ENCODE results near the gene CFAP99. TPM values are rescaled to one million over a fixed set of nuclear protein-coding genes. Genes with fewer than 3 reads are reported as not detected.

The CFAP99 gene
- polyA plus RNA-seq, 3 donors = 0.15 to 0.27 TPM; not detected in 1

- 87% methylated on average over 16 of the region's 17 CpGs for WGBS (ENCODE audit: insufficient coverage)
Measured at GRCh38 chr4:2387218-2387617, 31.5 kb upstream of the CFAP99 start.

GRCh38 chr4:2387829-2388228, 30.9 kb upstream of the CFAP99 start:
- Histone ChIP-seq H3K4me3 (replicated peaks in 1 of 3; ENCODE audit: low read depth in 2 of 3, low read length in 3 of 3) (no peak overlapping the region), H3K4me2 (replicated peaks; ENCODE audit: extremely low read depth, low read length, poor library complexity, severe bottlenecking) (no peak overlapping the region), H3K9me3 (replicated peaks in 1 of 2; ENCODE audit: control insufficient read depth in 1 of 2, insufficient read depth in 1 of 2, low read length in 2 of 2) (no peaks in the 10 kb centered on the region), H3K9ac (ENCODE audit: insufficient read depth, low read length, poor library complexity, severe bottlenecking) (no peak overlapping the region), H3K4me1 (ENCODE audit: control insufficient read depth in 1 of 2, insufficient read depth in 2 of 2, low read length in 2 of 2) (no peaks in the 10 kb centered on the region), H3K27me3 (ENCODE audit: control insufficient read depth in 2 of 2, insufficient read depth in 2 of 2, low read length in 2 of 2) (peaks cover 4 to 29% of the 10 kb centered on the region in 2 donors), H3K27ac (ENCODE audit: low read depth in 1 of 2, low read length in 2 of 2) (no peak overlapping the region), H2AFZ (ENCODE audit: insufficient read depth, low read depth, low read length, poor library complexity, severe bottlenecking) (no peak overlapping the region), H3K36me3 (replicated peaks in 1 of 2; ENCODE audit: control insufficient read depth in 1 of 2, insufficient read depth in 2 of 2, low read length in 2 of 2) (no peaks in the 10 kb centered on the region), H4K20me1 (ENCODE audit: insufficient read depth, low read length) (no peaks in the 10 kb centered on the region), H3K79me2 (ENCODE audit: insufficient read depth, low read length) (no peaks in the 10 kb centered on the region)
- WGBS (ENCODE audit: insufficient coverage) = 85% methylated on average over 11 of the region's 12 CpGs
- intact Hi-C loops (cut with micrococcal nuclease) = no loop called here
- DNase-seq = no peak
- H3K4me3 Mint-ChIP-seq = no peak overlapping the region
- TF ChIP-seq CTCF (IDR thresholded peaks at IDR 0.05) = no peak
- H3K36me3 Mint-ChIP-seq = peaks cover 0 to 6% of the 10 kb centered on the region in 2 donors
- no peak overlapping the region for H3K27ac Mint-ChIP-seq
- H3K27me3 Mint-ChIP-seq (ENCODE audit: low read depth in 3 of 3) = peaks cover 28 to 37% (median 28%) of the 10 kb centered on the region in 3 donors
- peaks cover 0 to 14% (median 4%) of the 10 kb centered on the region in 7 donors for H3K9me3 Mint-ChIP-seq
- peaks cover 23% of the 10 kb centered on the region for H3K4me1 Mint-ChIP-seq

More at GRCh38 chr4:2387218-2387617, 31.5 kb upstream of the CFAP99 start:
- peaks cover 0 to 5% of the 10 kb centered on the region in 2 donors for H3K36me3 Mint-ChIP-seq
- TF ChIP-seq CTCF (IDR thresholded peaks at IDR 0.05) = no peak
- intact Hi-C loops (cut with micrococcal nuclease) = no loop called here
- H3K9me3 ChIP-seq (replicated peaks in 1 of 2; ENCODE audit: control insufficient read depth in 1 of 2, insufficient read depth in 1 of 2, low read length in 2 of 2) = no peaks in the 10 kb centered on the region
- H3K9me3 Mint-ChIP-seq = peaks cover 0 to 14% (median 6%) of the 10 kb centered on the region in 7 donors
- no peaks in the 10 kb centered on the region for H3K4me1 ChIP-seq (ENCODE audit: control insufficient read depth in 1 of 2, insufficient read depth in 2 of 2, low read length in 2 of 2)
- DNase-seq = no peak
- no peak overlapping the region for H3K27ac ChIP-seq (ENCODE audit: low read depth in 1 of 2, low read length in 2 of 2)
- H3K27me3 ChIP-seq (ENCODE audit: control insufficient read depth in 2 of 2, insufficient read depth in 2 of 2, low read length in 2 of 2) = peaks cover 4 to 24% of the 10 kb centered on the region in 2 donors
- H3K9ac ChIP-seq (ENCODE audit: insufficient read depth, low read length, poor library complexity, severe bottlenecking) = no peak overlapping the region
- no peak overlapping the region for H3K27ac Mint-ChIP-seq
- no peak overlapping the region for H3K4me3 Mint-ChIP-seq
- peaks cover 27% of the 10 kb centered on the region for H3K4me1 Mint-ChIP-seq
- no peaks in the 10 kb centered on the region for H4K20me1 ChIP-seq (ENCODE audit: insufficient read depth, low read length)
- no peaks in the 10 kb centered on the region for H3K36me3 ChIP-seq (replicated peaks in 1 of 2; ENCODE audit: control insufficient read depth in 1 of 2, insufficient read depth in 2 of 2, low read length in 2 of 2)
- H3K4me2 ChIP-seq (replicated peaks; ENCODE audit: extremely low read depth, low read length, poor library complexity, severe bottlenecking) = no peak overlapping the region
- H3K27me3 Mint-ChIP-seq (ENCODE audit: low read depth in 3 of 3) = peaks cover 25 to 33% (median 25%) of the 10 kb centered on the region in 3 donors
- H2AFZ ChIP-seq (ENCODE audit: insufficient read depth, low read depth, low read length, poor library complexity, severe bottlenecking) = no peak overlapping the region
- no peaks in the 10 kb centered on the region for H3K79me2 ChIP-seq (ENCODE audit: insufficient read depth, low read length)
- H3K4me3 ChIP-seq (replicated peaks in 1 of 3; ENCODE audit: low read depth in 2 of 3, low read length in 3 of 3) = no peak overlapping the region
